BLaER1 (cell line): Measurements from ENCODE around the gene BDKRB2.
A peak's percentile ranks its signal among the peaks of the same experiment; 100 is the strongest.

ENCODE experiments used
- H3K27ac ChIP-seq: shearing (Covaris generic); formaldehyde crosslinking; 2 replicates; pipeline ENCODE4 v1.8.1; 2022
- H3K27me3 ChIP-seq: shearing (Covaris generic); formaldehyde crosslinking; 2 replicates; pipeline ENCODE4 v1.8.1; 2022
- H3K36me3 ChIP-seq: shearing (Covaris generic); formaldehyde crosslinking; 2 replicates; pipeline ENCODE4 v1.8.1; 2022
- H3K4me1 ChIP-seq: shearing (Covaris generic); formaldehyde crosslinking; 2 replicates; pipeline ENCODE4 v1.8.1; 2022
- H3K4me2 ChIP-seq: shearing (Covaris generic); formaldehyde crosslinking; 2 replicates; pipeline ENCODE4 v1.8.1; 2022
- H3K4me3 ChIP-seq: shearing (Covaris generic); formaldehyde crosslinking; 2 replicates; pipeline ENCODE4 v1.8.1; 2022
- H3K9ac ChIP-seq: shearing (Covaris generic); formaldehyde crosslinking; 2 replicates; pipeline ENCODE4 v1.8.1; 2022
- H3K9me3 ChIP-seq: shearing (Covaris generic); formaldehyde crosslinking; 2 replicates; pipeline ENCODE4 v1.8.1; 2022
- H4K20me1 ChIP-seq: shearing (Covaris generic); formaldehyde crosslinking; 2 replicates; pipeline ENCODE4 v1.8.1; 2022
- Cebpa-rat ChIP-seq: shearing (Covaris generic); IDR thresholded peaks from 2 replicates; pipeline ENCODE4 v1.8.1; 2022

The BDKRB2 gene

GRCh38 chr14:96164861-96165490 is 39.7 kb upstream of the BDKRB2 start:
- Histone ChIP-seq H3K27ac (no peak overlapping the region), H3K9ac (no peak overlapping the region), H3K9me3 (no peaks in the 10 kb centered on the region), H3K4me3 (no peak overlapping the region), H3K4me2 (no peak overlapping the region), H3K36me3 (no peaks in the 10 kb centered on the region), H4K20me1 (no peaks in the 10 kb centered on the region), H3K4me1 (no peaks in the 10 kb centered on the region), H3K27me3 (no peaks in the 10 kb centered on the region)
- TF ChIP-seq Cebpa-rat = no peak

- H3K4me1 ChIP-seq = no peaks in the 10 kb centered on the region
- no peak overlapping the region for H3K9ac ChIP-seq
- H3K27me3 ChIP-seq = no peaks in the 10 kb centered on the region
- no peak for TF ChIP-seq Cebpa-rat
- H3K27ac ChIP-seq = no peak overlapping the region
- H3K4me2 ChIP-seq = no peak overlapping the region
- no peak overlapping the region for H3K4me3 ChIP-seq
- H4K20me1 ChIP-seq = no peaks in the 10 kb centered on the region
- no peaks in the 10 kb centered on the region for H3K9me3 ChIP-seq
- H3K36me3 ChIP-seq = no peaks in the 10 kb centered on the region
Measured at GRCh38 chr14:96165493-96166436, 38.9 kb upstream of the BDKRB2 start.

- no peaks in the 10 kb centered on the region for H3K36me3 ChIP-seq
- H3K9me3 ChIP-seq = no peaks in the 10 kb centered on the region
- no peak overlapping the region for H3K9ac ChIP-seq
- no peaks in the 10 kb centered on the region for H3K27me3 ChIP-seq
- no peak overlapping the region for H3K27ac ChIP-seq
- H3K4me3 ChIP-seq = no peak overlapping the region
- H4K20me1 ChIP-seq = no peaks in the 10 kb centered on the region
- no peak overlapping the region for H3K4me2 ChIP-seq
- TF ChIP-seq Cebpa-rat = no peak
- no peaks in the 10 kb centered on the region for H3K4me1 ChIP-seq
Measured at GRCh38 chr14:96166461-96167223, 38.0 kb upstream of the BDKRB2 start.

- no peaks in the 10 kb centered on the region for H3K27me3 ChIP-seq
- H4K20me1 ChIP-seq = no peaks in the 10 kb centered on the region
- H3K9ac ChIP-seq = no peak overlapping the region
- no peaks in the 10 kb centered on the region for H3K4me1 ChIP-seq
- no peak overlapping the region for H3K27ac ChIP-seq
- H3K4me2 ChIP-seq = no peak overlapping the region
- no peak overlapping the region for H3K4me3 ChIP-seq
- H3K9me3 ChIP-seq = no peaks in the 10 kb centered on the region
- H3K36me3 ChIP-seq = no peaks in the 10 kb centered on the region
- TF ChIP-seq Cebpa-rat = no peak
Measured at GRCh38 chr14:96167224-96168148, 37.2 kb upstream of the BDKRB2 start.

GRCh38 chr14:96168581-96168980 is 36.1 kb upstream of the BDKRB2 start:
- no peaks in the 10 kb centered on the region for H3K9me3 ChIP-seq
- H3K36me3 ChIP-seq = no peaks in the 10 kb centered on the region
- H3K9ac ChIP-seq = no peak overlapping the region
- H3K4me3 ChIP-seq = no peak overlapping the region
- no peaks in the 10 kb centered on the region for H3K27me3 ChIP-seq
- H3K27ac ChIP-seq = no peak overlapping the region
- TF ChIP-seq Cebpa-rat = no peak
- no peak overlapping the region for H3K4me2 ChIP-seq
- H4K20me1 ChIP-seq = no peaks in the 10 kb centered on the region
- no peaks in the 10 kb centered on the region for H3K4me1 ChIP-seq

GRCh38 chr14:96170961-96171592 is 33.6 kb upstream of the BDKRB2 start:
- Histone ChIP-seq H3K27ac (no peak overlapping the region), H3K9me3 (no peaks in the 10 kb centered on the region), H3K4me2 (no peak overlapping the region), H3K4me3 (no peak overlapping the region), H3K9ac (no peak overlapping the region), H4K20me1 (no peaks in the 10 kb centered on the region), H3K36me3 (no peaks in the 10 kb centered on the region), H3K27me3 (no peaks in the 10 kb centered on the region), H3K4me1 (peaks cover 7% of the 10 kb centered on the region; the same call in 1 of the 2 replicates)
- no peak for TF ChIP-seq Cebpa-rat

GRCh38 chr14:96173636-96174475 is 30.8 kb upstream of the BDKRB2 start:
- Histone ChIP-seq H3K9me3 (no peaks in the 10 kb centered on the region), H3K36me3 (no peaks in the 10 kb centered on the region), H3K27ac (no peak overlapping the region), H3K4me2 (no peak overlapping the region), H3K4me3 (no peak overlapping the region), H3K27me3 (no peaks in the 10 kb centered on the region), H4K20me1 (no peaks in the 10 kb centered on the region), H3K4me1 (peaks cover 34% of the 10 kb centered on the region), H3K9ac (no peak overlapping the region)
- no peak for TF ChIP-seq Cebpa-rat

GRCh38 chr14:96176275-96176674 is 28.4 kb upstream of the BDKRB2 start:
- Histone ChIP-seq H3K4me2 (peak overlapping the region; percentile 59), H3K4me3 (no peak overlapping the region), H3K9me3 (no peaks in the 10 kb centered on the region), H3K27me3 (no peaks in the 10 kb centered on the region), H3K36me3 (no peaks in the 10 kb centered on the region), H3K4me1 (peaks cover 34% of the 10 kb centered on the region), H3K9ac (no peak overlapping the region), H3K27ac (no peak overlapping the region), H4K20me1 (no peaks in the 10 kb centered on the region)
- no peak for TF ChIP-seq Cebpa-rat
